ENCODE measurements around the gene SH3RF3.

The SH3RF3 gene

DNA sequence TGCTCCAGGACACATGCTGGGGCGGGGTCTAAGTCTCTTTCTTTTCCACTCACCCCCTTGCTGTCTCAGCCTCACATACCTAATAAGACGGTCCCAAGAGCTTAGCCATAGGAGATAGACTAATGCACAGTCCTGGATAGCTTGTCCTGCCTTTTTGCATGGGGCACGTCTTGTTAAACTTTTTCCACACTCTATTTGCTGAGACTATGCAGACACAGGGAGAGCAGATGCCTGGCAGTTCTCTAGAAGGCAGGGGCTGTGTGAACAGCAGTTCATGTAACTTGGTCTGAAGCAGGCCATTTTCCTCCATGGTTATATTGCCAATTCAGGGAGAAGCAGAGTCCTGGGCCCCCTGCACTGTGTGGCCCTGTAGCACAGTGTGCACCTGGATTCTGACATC lies 342.7 kb downstream of the SH3RF3 start:
- Histone ChIP-seq H2BK15ac (ENCODE audit: low read length) (no peak overlapping the region), H2BK12ac (ENCODE audit: low read length) (no peak overlapping the region), H3K27ac (replicated peaks; ENCODE audit: low read length) (no peak overlapping the region), H4K8ac (ENCODE audit: low read depth, low read length) (no peak overlapping the region), H2BK120ac (ENCODE audit: low read depth, low read length) (no peak overlapping the region), H3K23ac (ENCODE audit: low read depth, low read length, poor library complexity) (no peak overlapping the region), H2AFZ (ENCODE audit: low read length) (no peak overlapping the region), H3K4me3 (ENCODE audit: low read length in 2 of 2) (no peak overlapping the region), H3K18ac (ENCODE audit: low read length) (no peak overlapping the region), H2AK5ac (ENCODE audit: low read depth, low read length) (no peak overlapping the region), H3K4ac (ENCODE audit: low read length) (no peak overlapping the region), H4K91ac (ENCODE audit: low read depth, low read length, poor library complexity) (no peak overlapping the region), H3K4me2 (ENCODE audit: insufficient read depth, low read length, poor library complexity, severe bottlenecking) (no peak overlapping the region), H3K79me1 (ENCODE audit: low read depth, low read length) (no peaks in the 10 kb centered on the region), H3K27me3 (ENCODE audit: control insufficient read depth in 3 of 3, insufficient read depth in 3 of 3, low read depth in 1 of 3, low read length in 3 of 3) (peaks cover 0 to 2% (median 0%) of the 10 kb centered on the region in 3 experiments), H3K9ac (ENCODE audit: low read depth, low read length, poor library complexity) (no peak overlapping the region), H3K4me1 (ENCODE audit: control insufficient read depth in 2 of 2, insufficient read depth in 1 of 2, low read depth in 1 of 2, low read length in 2 of 2) (peaks cover 4 to 8% of the 10 kb centered on the region in 2 donors), H2BK5ac (ENCODE audit: low read length) (no peak overlapping the region), H3K36me3 (replicated peaks in 1 of 2; ENCODE audit: control insufficient read depth in 2 of 2, insufficient read depth in 2 of 2, low read length in 2 of 2) (no peaks in the 10 kb centered on the region), H3K9me3 (replicated peaks in 1 of 2; ENCODE audit: control insufficient read depth in 2 of 2, insufficient read depth in 1 of 2, low read depth in 1 of 2, low read length in 2 of 2) (peaks cover 0 to 2% of the 10 kb centered on the region in 2 donors), H3K14ac (ENCODE audit: low read length) (no peak overlapping the region)
- DNase-seq (ENCODE audit: low spot score) = no peak
- WGBS, 2 donors (ENCODE audit: extremely low coverage in 2 of 2, insufficient read length in 2 of 2, insufficient replicate concordance in 1 of 2) = no CpG with 5 or more reads among the region's 3 CpGs

DNA sequence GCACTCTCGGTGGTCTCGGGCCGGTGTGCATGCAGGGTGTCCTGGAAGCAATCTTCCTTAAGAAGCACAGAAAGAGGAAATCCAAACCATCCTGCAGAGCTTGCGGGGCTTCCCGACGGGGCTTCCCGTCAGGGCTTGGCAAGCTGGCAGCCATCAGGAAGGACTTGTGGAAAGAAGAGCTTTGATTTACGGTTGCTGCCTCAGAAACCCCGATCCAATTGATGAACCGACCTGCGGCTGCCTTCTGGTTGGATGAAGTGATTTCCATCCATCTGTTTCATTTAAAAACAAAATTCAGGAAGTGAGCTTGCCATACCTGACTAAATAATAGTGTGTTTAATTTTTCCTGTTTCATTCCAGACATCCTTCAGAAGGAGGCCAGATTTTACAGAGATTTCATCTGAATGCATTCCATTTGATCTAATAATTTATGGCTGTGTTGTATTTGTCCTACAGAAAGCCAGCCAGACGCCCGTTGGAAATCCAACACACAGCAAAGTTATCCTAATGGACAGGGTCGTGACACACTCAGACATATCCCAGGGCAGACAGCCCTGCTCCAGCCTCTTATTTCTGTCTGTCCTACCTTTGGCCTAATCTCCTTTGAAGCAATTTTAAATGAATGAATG lies 343.4 kb downstream of the SH3RF3 start:
- no peak overlapping the region for H2BK15ac ChIP-seq (ENCODE audit: low read length)
- DNase-seq (ENCODE audit: low spot score) = no peak
- H3K4ac ChIP-seq (ENCODE audit: low read length) = no peak overlapping the region
- no peak overlapping the region for H2AK5ac ChIP-seq (ENCODE audit: low read depth, low read length)
- H3K4me3 ChIP-seq (ENCODE audit: low read length in 2 of 2) = no peak overlapping the region
- H2BK12ac ChIP-seq (ENCODE audit: low read length) = no peak overlapping the region
- H3K18ac ChIP-seq (ENCODE audit: low read length) = no peak overlapping the region
- no peaks in the 10 kb centered on the region for H3K36me3 ChIP-seq (replicated peaks in 1 of 2; ENCODE audit: control insufficient read depth in 2 of 2, insufficient read depth in 2 of 2, low read length in 2 of 2)
- H4K91ac ChIP-seq (ENCODE audit: low read depth, low read length, poor library complexity) = no peak overlapping the region
- H2BK120ac ChIP-seq (ENCODE audit: low read depth, low read length) = no peak overlapping the region
- H3K9me3 ChIP-seq (replicated peaks in 1 of 2; ENCODE audit: control insufficient read depth in 2 of 2, insufficient read depth in 1 of 2, low read depth in 1 of 2, low read length in 2 of 2) = peaks cover 0 to 2% of the 10 kb centered on the region in 2 donors
- H3K4me2 ChIP-seq (ENCODE audit: insufficient read depth, low read length, poor library complexity, severe bottlenecking) = no peak overlapping the region
- no peak overlapping the region for H3K27ac ChIP-seq (replicated peaks; ENCODE audit: low read length)
- WGBS, 2 donors (ENCODE audit: extremely low coverage in 2 of 2, insufficient read length in 2 of 2, insufficient replicate concordance in 1 of 2) = no CpG with 5 or more reads among the region's 14 CpGs
- no peak overlapping the region for H3K23ac ChIP-seq (ENCODE audit: low read depth, low read length, poor library complexity)
- no peak overlapping the region for H2BK5ac ChIP-seq (ENCODE audit: low read length)
- H2AFZ ChIP-seq (ENCODE audit: low read length) = no peak overlapping the region
- H3K14ac ChIP-seq (ENCODE audit: low read length) = no peak overlapping the region
- no peaks in the 10 kb centered on the region for H3K79me1 ChIP-seq (ENCODE audit: low read depth, low read length)
- H3K4me1 ChIP-seq (ENCODE audit: control insufficient read depth in 2 of 2, insufficient read depth in 1 of 2, low read depth in 1 of 2, low read length in 2 of 2) = peaks cover 4 to 8% of the 10 kb centered on the region in 2 donors
- H3K27me3 ChIP-seq (ENCODE audit: control insufficient read depth in 3 of 3, insufficient read depth in 3 of 3, low read depth in 1 of 3, low read length in 3 of 3) = peaks cover 0 to 2% (median 0%) of the 10 kb centered on the region in 3 experiments
- no peak overlapping the region for H4K8ac ChIP-seq (ENCODE audit: low read depth, low read length)
- H3K9ac ChIP-seq (ENCODE audit: low read depth, low read length, poor library complexity) = no peak overlapping the region

DNA sequence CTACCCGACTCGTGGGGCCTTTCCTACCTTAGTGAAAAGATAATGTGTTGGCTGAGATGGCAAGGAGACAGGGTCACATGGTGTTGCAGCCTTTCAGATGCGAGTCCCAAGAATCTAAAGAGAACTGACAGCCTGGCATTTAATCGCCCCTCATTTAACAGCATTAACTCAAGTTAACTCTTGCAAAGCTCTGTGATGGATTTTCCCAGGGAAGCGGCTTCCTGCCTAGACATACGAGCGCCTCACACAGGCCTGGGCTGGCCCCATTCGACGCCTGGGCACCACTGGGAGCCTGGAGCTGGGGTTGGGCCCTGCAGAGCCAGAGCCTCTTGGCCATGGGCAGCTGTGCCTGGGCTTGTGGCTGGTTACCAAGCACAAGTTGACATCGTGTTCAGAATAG lies 344.0 kb downstream of the SH3RF3 start:
- H3K4me2 ChIP-seq (ENCODE audit: insufficient read depth, low read length, poor library complexity, severe bottlenecking) = no peak overlapping the region
- H3K4ac ChIP-seq (ENCODE audit: low read length) = no peak overlapping the region
- DNase-seq (ENCODE audit: low spot score) = no peak
- WGBS, 2 donors (ENCODE audit: extremely low coverage in 2 of 2, insufficient read length in 2 of 2, insufficient replicate concordance in 1 of 2) = no CpG with 5 or more reads among the region's 10 CpGs
- H4K91ac ChIP-seq (ENCODE audit: low read depth, low read length, poor library complexity) = no peak overlapping the region
- peaks cover 4% of the 10 kb centered on the region in 2 donors for H3K4me1 ChIP-seq (ENCODE audit: control insufficient read depth in 2 of 2, insufficient read depth in 1 of 2, low read depth in 1 of 2, low read length in 2 of 2)
- H3K23ac ChIP-seq (ENCODE audit: low read depth, low read length, poor library complexity) = no peak overlapping the region
- H3K27ac ChIP-seq (replicated peaks; ENCODE audit: low read length) = no peak overlapping the region
- H3K14ac ChIP-seq (ENCODE audit: low read length) = no peak overlapping the region
- peaks cover 0 to 2% of the 10 kb centered on the region in 2 donors for H3K9me3 ChIP-seq (replicated peaks in 1 of 2; ENCODE audit: control insufficient read depth in 2 of 2, insufficient read depth in 1 of 2, low read depth in 1 of 2, low read length in 2 of 2)
- H3K9ac ChIP-seq (ENCODE audit: low read depth, low read length, poor library complexity) = no peak overlapping the region
- H4K8ac ChIP-seq (ENCODE audit: low read depth, low read length) = no peak overlapping the region
- H3K27me3 ChIP-seq (ENCODE audit: control insufficient read depth in 3 of 3, insufficient read depth in 3 of 3, low read depth in 1 of 3, low read length in 3 of 3) = peaks cover 0 to 2% (median 0%) of the 10 kb centered on the region in 3 experiments
- no peak overlapping the region for H2BK120ac ChIP-seq (ENCODE audit: low read depth, low read length)
- H2BK12ac ChIP-seq (ENCODE audit: low read length) = no peak overlapping the region
- H2AFZ ChIP-seq (ENCODE audit: low read length) = no peak overlapping the region
- H3K79me1 ChIP-seq (ENCODE audit: low read depth, low read length) = no peaks in the 10 kb centered on the region
- peak overlapping the region; percentile 41 for H3K18ac ChIP-seq (ENCODE audit: low read length)
- no peaks in the 10 kb centered on the region for H3K36me3 ChIP-seq (replicated peaks in 1 of 2; ENCODE audit: control insufficient read depth in 2 of 2, insufficient read depth in 2 of 2, low read length in 2 of 2)
- H3K4me3 ChIP-seq (ENCODE audit: low read length in 2 of 2) = no peak overlapping the region
- no peak overlapping the region for H2BK5ac ChIP-seq (ENCODE audit: low read length)
- no peak overlapping the region for H2BK15ac ChIP-seq (ENCODE audit: low read length)
- H2AK5ac ChIP-seq (ENCODE audit: low read depth, low read length) = no peak overlapping the region

DNA sequence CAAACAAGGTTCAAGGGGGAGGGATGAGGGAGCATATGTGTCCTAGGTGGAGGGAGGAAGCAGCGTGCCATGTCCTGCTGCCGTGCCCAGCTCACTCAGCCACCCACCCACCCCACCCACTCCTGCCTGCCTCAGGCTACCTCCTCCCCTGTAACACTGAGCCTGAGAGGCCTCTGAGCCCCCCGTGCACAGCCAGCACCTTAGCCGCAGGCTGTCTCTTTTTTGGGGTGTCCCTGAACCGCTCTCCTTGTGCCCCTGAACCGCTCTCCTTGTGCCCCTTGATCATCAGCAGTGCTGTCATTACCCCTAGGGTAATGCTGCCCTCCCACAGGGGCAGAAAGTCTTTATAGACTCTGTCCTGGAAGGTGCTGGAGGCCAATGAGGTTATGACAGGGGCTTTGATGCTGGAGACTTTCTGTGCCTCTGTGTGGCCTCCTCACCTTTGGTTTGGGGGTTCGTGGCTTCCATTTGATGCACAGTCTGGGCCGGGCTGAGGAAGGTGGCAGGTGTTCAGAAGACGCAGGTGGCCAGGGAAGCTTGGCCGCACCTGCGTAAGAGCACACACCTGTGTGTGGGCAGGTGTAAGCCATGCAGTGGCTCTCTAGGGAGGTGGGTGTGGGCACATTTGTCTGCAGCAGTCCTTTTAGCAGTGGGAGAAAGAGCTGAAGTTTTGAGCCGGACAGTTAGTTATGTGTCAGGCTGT lies 344.8 kb downstream of the SH3RF3 start:
- no peaks in the 10 kb centered on the region for H3K36me3 ChIP-seq (replicated peaks in 1 of 2; ENCODE audit: control insufficient read depth in 2 of 2, insufficient read depth in 2 of 2, low read length in 2 of 2)
- no CpG with 5 or more reads among the region's 12 CpGs for WGBS, 2 donors (ENCODE audit: extremely low coverage in 2 of 2, insufficient read length in 2 of 2, insufficient replicate concordance in 1 of 2)
- no peak overlapping the region for H3K4me2 ChIP-seq (ENCODE audit: insufficient read depth, low read length, poor library complexity, severe bottlenecking)
- H3K9me3 ChIP-seq (replicated peaks in 1 of 2; ENCODE audit: control insufficient read depth in 2 of 2, insufficient read depth in 1 of 2, low read depth in 1 of 2, low read length in 2 of 2) = peaks cover 0 to 2% of the 10 kb centered on the region in 2 donors
- H2AFZ ChIP-seq (ENCODE audit: low read length) = no peak overlapping the region
- H2AK5ac ChIP-seq (ENCODE audit: low read depth, low read length) = no peak overlapping the region
- H2BK12ac ChIP-seq (ENCODE audit: low read length) = no peak overlapping the region
- peak overlapping the region; percentile 89 for H4K8ac ChIP-seq (ENCODE audit: low read depth, low read length)
- no peak overlapping the region for H3K14ac ChIP-seq (ENCODE audit: low read length)
- no peak overlapping the region for H3K9ac ChIP-seq (ENCODE audit: low read depth, low read length, poor library complexity)
- H3K23ac ChIP-seq (ENCODE audit: low read depth, low read length, poor library complexity) = no peak overlapping the region
- H3K4ac ChIP-seq (ENCODE audit: low read length) = no peak overlapping the region
- peak overlapping the region; percentile 40 for H3K18ac ChIP-seq (ENCODE audit: low read length)
- peaks cover 4% of the 10 kb centered on the region in 2 donors for H3K4me1 ChIP-seq (ENCODE audit: control insufficient read depth in 2 of 2, insufficient read depth in 1 of 2, low read depth in 1 of 2, low read length in 2 of 2)
- H2BK120ac ChIP-seq (ENCODE audit: low read depth, low read length) = peak overlapping the region; percentile 66
- no peak overlapping the region for H3K27ac ChIP-seq (replicated peaks; ENCODE audit: low read length)
- peaks cover 0 to 2% (median 0%) of the 10 kb centered on the region in 3 experiments for H3K27me3 ChIP-seq (ENCODE audit: control insufficient read depth in 3 of 3, insufficient read depth in 3 of 3, low read depth in 1 of 3, low read length in 3 of 3)
- no peak overlapping the region for H2BK5ac ChIP-seq (ENCODE audit: low read length)
- H2BK15ac ChIP-seq (ENCODE audit: low read length) = no peak overlapping the region
- no peak overlapping the region for H3K4me3 ChIP-seq (ENCODE audit: low read length in 2 of 2)
- no peak for DNase-seq (ENCODE audit: low spot score)
- no peaks in the 10 kb centered on the region for H3K79me1 ChIP-seq (ENCODE audit: low read depth, low read length)
- no peak overlapping the region for H4K91ac ChIP-seq (ENCODE audit: low read depth, low read length, poor library complexity)
